Natural killer cell (primary cell): ENCODE results near the gene TLL1. TPM values are rescaled to one million over a fixed set of nuclear protein-coding genes. Genes with fewer than 3 reads are reported as not detected.

Source experiments
- ATAC-seq, 3 donors: fragments of 150-1000 bp in 2 of 3; fragments of 200-7000 bp in 1 of 3; cut with Tn5 transposase; 1 replicate in 1 of 3; 2 replicates in 2 of 3; pipeline ENCODE4 v1.10.0; 2021; ENCODE audit warnings: mild to moderate bottlenecking in 2 of 3, moderate library complexity in 2 of 3
- DNase-seq, 2 donors: peaks; one replicate each; pipeline versions ENCODE4 v3.0.0 to v3.0.0-alpha.2; 2013 to 2021; ENCODE audit warnings: mixed read lengths in 1 of 2
- H3K27ac ChIP-seq: one replicate; pipeline ENCODE4 v1.5.1; 2013; ENCODE audit warnings: mild to moderate bottlenecking, low read length
- H3K27me3 ChIP-seq: one replicate; pipeline ENCODE4 v1.6.1; 2013; ENCODE audit warnings: low read length; ENCODE audit not compliant: control insufficient read depth, insufficient read depth
- H3K36me3 ChIP-seq: one replicate; pipeline ENCODE4 v1.6.1; 2013; ENCODE audit warnings: low read length; ENCODE audit not compliant: control insufficient read depth, insufficient read depth
- H3K4me1 ChIP-seq: one replicate; pipeline ENCODE4 v1.6.1; 2013; ENCODE audit warnings: low read length; ENCODE audit not compliant: control insufficient read depth, insufficient read depth
- H3K4me3 ChIP-seq: one replicate; pipeline ENCODE4 v1.5.1; 2013; ENCODE audit warnings: low read length
- H3K9me3 ChIP-seq: one replicate; pipeline ENCODE4 v1.6.1; 2013; ENCODE audit warnings: low read length; ENCODE audit not compliant: control insufficient read depth, insufficient read depth
- H3K27ac Mint-ChIP-seq, 2 donors: one replicate each; pipeline ENCODE4 v1.8.0; 2022; ENCODE audit warnings: mild to moderate bottlenecking in 2 of 2, mixed read lengths in 2 of 2, moderate library complexity in 1 of 2
- H3K27me3 Mint-ChIP-seq, 2 donors: one replicate each; pipeline ENCODE4 v1.8.0; 2022; ENCODE audit warnings: low read depth in 2 of 2, mixed read lengths in 2 of 2
- H3K36me3 Mint-ChIP-seq: one replicate; pipeline ENCODE4 v1.8.0; 2022; ENCODE audit warnings: mixed read lengths
- H3K4me1 Mint-ChIP-seq, 2 donors: one replicate each; pipeline ENCODE4 v1.8.0; 2022; ENCODE audit warnings: mixed read lengths in 2 of 2
- H3K4me3 Mint-ChIP-seq: one replicate; pipeline ENCODE4 v1.8.0; 2022; ENCODE audit warnings: mild to moderate bottlenecking, moderate library complexity, mixed read lengths
- H3K9me3 Mint-ChIP-seq, 2 donors: one replicate each; pipeline ENCODE4 v1.8.0; 2022; ENCODE audit warnings: mixed read lengths in 2 of 2
- CTCF ChIP-seq: fragments of 200-600 bp; IDR thresholded peaks from one replicate; pipeline ENCODE4 v1.8.0; 2022; ENCODE audit warnings: antibody characterized with exemption
- WGBS: methylation state at CpG from one replicate; pipeline ENCODE4 v1.1.7; 2013; ENCODE audit warnings: missing lambda C conversion rate; ENCODE audit not compliant: insufficient coverage; 5-methylcytosine and 5-hydroxymethylcytosine counted together
- intact Hi-C: fragments of 100-400 bp; cut with micrococcal nuclease; formaldehyde crosslinking; loops from one replicate; pipeline ENCODE4 v1.14.2; 2022
- total RNA-seq, 4 donors: library from RNA; stranded (reverse); fragments of 120-200 nt in 1 of 4; gene quantifications; one replicate each; pipeline versions ENCODE4 v1.2.3 to v1.2.4, GENCODE V29; 2013 to 2022

Gene TLL1
- total RNA-seq, 3 donors from 2014 or later (not counting 1 experiment from before 2014, with no cell fraction given): not detected

GRCh38 chr4:165842684-165843083 is 30.4 kb upstream of the TLL1 start:
- H3K36me3 ChIP-seq: no peaks in the 10 kb centered on the region
- Mint-ChIP-seq H3K27ac (no peak overlapping the region), H3K4me3 (no peak overlapping the region), H3K9me3 (peaks cover 6 to 16% of the 10 kb centered on the region in 2 donors), H3K4me1 (no peaks in the 10 kb centered on the region), H3K36me3 (no peaks in the 10 kb centered on the region), H3K27me3 (no peaks in the 10 kb centered on the region)
- H3K4me3 ChIP-seq: no peak overlapping the region
- ATAC-seq (no peak), DNase-seq (no peak)
- no peak for TF ChIP-seq CTCF
- intact Hi-C loops: no loop called here
- no peaks in the 10 kb centered on the region for H3K4me1 ChIP-seq
- no peaks in the 10 kb centered on the region for H3K9me3 ChIP-seq
- no peak overlapping the region for H3K27ac ChIP-seq
- H3K27me3 ChIP-seq: no peaks in the 10 kb centered on the region

DNA sequence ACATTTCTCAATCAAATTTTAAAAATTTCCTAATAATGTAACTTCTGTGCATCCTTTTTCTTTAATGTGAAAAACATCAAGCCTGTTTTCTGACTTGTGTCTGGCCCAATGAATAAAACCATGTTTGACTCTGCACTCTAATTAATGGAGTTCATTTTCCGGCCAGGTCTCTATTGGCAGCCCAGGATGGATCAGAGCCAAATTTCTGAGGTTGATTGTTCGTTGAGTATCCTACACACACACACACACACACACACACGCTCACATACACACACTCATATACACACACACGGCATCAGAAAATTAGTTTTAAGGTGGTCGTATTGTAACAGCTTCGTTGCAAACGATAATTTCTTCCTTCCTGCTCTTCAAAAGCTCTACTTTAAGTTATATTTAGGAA is 28.9 kb upstream of the TLL1 start:
- ATAC-seq (no peak), DNase-seq (no peak)
- H3K27me3 Mint-ChIP-seq: no peaks in the 10 kb centered on the region
- Histone ChIP-seq H3K36me3 (no peaks in the 10 kb centered on the region), H3K9me3 (no peaks in the 10 kb centered on the region), H3K4me3 (no peak overlapping the region), H3K4me1 (no peaks in the 10 kb centered on the region), H3K27ac (no peak overlapping the region), H3K27me3 (no peaks in the 10 kb centered on the region)
- no peak overlapping the region for H3K27ac Mint-ChIP-seq
- H3K4me3 Mint-ChIP-seq: no peak overlapping the region
- no peaks in the 10 kb centered on the region for H3K4me1 Mint-ChIP-seq
- no peak for TF ChIP-seq CTCF
- WGBS: 73% methylated on average over 4 of the region's 7 CpGs
- intact Hi-C loops: no loop called here
- H3K9me3 Mint-ChIP-seq: peaks cover 6 to 11% of the 10 kb centered on the region in 2 donors
- no peaks in the 10 kb centered on the region for H3K36me3 Mint-ChIP-seq

DNA sequence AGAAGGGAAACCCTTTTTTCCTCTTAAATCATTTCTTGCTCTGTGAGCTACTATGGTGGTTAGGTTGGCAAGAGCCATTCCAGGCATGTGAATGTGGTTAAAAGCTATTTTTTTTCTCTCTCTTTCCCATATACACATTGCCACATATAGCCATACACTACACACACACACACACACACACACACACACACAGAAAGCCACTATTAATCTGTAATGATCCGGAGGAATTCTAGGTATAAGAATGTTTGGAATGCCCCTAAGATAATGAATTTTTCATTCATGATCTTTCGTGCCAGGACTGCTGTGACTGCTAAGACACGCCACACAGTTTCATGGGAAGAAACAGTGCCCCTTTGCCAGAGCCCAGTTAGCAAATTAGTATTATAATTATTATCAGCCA is 21.8 kb upstream of the TLL1 start:
- Mint-ChIP-seq H3K4me3 (no peak overlapping the region), H3K27ac (no peak overlapping the region), H3K9me3 (peaks cover 0 to 4% of the 10 kb centered on the region in 2 donors), H3K4me1 (no peaks in the 10 kb centered on the region), H3K36me3 (no peaks in the 10 kb centered on the region), H3K27me3 (no peaks in the 10 kb centered on the region)
- WGBS: 97% methylated on average over 3 of the region's 3 CpGs
- Histone ChIP-seq H3K36me3 (no peaks in the 10 kb centered on the region), H3K27ac (no peak overlapping the region), H3K4me3 (no peak overlapping the region), H3K4me1 (no peaks in the 10 kb centered on the region), H3K27me3 (no peaks in the 10 kb centered on the region), H3K9me3 (no peaks in the 10 kb centered on the region)
- intact Hi-C loops: no loop called here
- ATAC-seq (no peak), DNase-seq (no peak)
- TF ChIP-seq CTCF: no peak

DNA sequence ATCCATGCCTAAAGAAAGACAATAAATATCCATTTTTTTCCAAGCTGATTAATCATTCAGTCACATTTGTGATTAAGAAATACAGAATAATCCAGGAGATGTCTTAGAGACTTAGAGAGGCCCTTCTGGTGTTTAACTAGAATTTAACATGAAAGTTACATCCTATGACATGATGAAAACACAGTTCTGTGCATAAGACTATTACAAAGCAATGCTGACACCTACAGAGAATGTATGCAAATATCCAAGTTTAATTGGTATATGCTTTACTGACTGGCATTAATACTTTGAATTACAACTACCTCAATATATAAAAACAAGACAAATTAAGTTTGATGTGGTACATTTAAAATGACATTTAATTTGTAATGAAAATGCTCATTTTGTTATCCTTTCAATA is 17.8 kb upstream of the TLL1 start:
- no peak for DNase-seq

More for the DNA sequence above, 17.8 kb upstream of the TLL1 start:
- Histone ChIP-seq H3K27me3 (no peaks in the 10 kb centered on the region), H3K4me3 (no peak overlapping the region), H3K4me1 (no peaks in the 10 kb centered on the region), H3K27ac (no peak overlapping the region), H3K36me3 (no peaks in the 10 kb centered on the region), H3K9me3 (no peaks in the 10 kb centered on the region)
- intact Hi-C loops: no loop called here
- no peak overlapping the region for H3K27ac Mint-ChIP-seq
- ATAC-seq: no peak
- H3K4me3 Mint-ChIP-seq: no peak overlapping the region
- peaks cover 0 to 4% of the 10 kb centered on the region in 2 donors for H3K9me3 Mint-ChIP-seq
- H3K4me1 Mint-ChIP-seq: no peaks in the 10 kb centered on the region
- no peaks in the 10 kb centered on the region for H3K36me3 Mint-ChIP-seq
- H3K27me3 Mint-ChIP-seq: no peaks in the 10 kb centered on the region
- TF ChIP-seq CTCF: no peak
